ENCODE data around the gene UVRAG.

Gene UVRAG

DNA sequence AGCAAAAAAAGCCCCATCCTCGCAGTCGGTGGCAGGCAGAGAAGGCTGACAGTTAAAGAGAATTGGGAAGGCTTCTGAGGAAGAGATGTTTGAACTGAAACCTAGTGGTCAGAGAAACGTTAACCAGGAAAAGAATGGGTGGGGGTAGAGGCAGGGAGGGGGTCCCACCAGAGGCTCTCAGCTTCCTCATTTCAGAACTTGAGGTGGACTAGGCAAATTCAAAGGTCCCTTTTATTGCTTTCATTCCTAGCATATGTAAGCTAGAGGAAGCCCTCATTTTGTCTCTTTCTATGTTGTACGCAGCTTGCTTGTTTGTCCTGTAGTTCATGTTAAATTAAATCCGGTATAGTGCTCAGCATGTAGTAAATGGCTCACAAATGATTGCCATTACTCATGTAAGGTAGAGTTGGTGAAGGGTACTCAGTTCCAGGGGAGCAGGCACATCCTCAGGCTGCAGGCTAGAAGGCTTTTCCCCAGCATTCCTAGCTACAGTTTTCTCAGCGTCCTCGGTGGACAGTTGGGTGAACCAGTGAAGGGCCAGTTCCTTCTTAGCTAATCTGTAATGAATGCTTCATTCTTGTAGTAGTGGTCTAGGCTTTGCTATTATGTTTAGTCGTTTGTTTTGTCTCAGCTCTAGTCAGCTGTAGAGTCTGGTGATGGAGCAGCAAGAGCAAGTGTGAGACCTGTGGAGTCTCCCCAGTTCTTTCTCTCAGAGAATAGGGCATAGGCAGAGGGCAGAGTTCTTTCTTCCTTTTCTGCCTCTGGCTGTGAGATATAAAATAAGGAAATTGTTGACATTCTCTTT, 58.6 kb downstream of the UVRAG start:
- in situ Hi-C loops (cut with MboI; ENCODE audit: low sequenced_read_pairs) = no loop called here

DNA sequence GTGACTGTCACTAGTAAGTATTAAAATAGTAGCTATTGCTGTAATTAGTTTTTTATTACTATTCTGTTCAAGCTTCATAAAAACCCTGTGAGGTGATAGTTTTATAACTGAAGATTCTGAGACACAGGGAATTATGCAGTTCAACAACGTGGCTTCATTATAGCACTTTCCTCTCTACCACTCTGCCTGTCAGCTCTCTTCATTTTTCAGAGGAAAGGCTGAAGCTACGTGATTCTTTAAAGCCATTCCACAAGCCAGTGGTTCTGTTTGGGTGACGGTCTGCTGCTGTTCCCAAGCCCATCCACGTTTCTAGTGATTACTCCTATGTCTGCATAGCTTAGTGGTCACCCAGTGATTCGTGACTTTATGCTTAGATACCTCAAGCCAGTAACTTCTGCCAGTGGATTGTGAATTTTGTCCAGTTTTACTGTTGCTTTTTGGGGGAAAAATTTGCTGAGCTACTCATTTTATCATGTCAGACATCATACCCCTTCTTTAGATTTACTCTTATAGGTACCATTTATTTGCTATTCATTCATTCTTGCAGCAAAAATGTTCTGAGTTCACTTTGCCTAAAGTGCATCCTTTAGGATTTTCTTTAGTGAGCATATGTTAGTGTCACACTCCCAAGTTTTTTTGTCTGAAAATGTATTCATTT, 59.8 kb downstream of the UVRAG start:
- in situ Hi-C loops (cut with MboI; ENCODE audit: low sequenced_read_pairs) = loop anchor here (25.0 kb wide), 1 partner anchor 437 kb away; no protein-coding TSS in a partner anchor

DNA sequence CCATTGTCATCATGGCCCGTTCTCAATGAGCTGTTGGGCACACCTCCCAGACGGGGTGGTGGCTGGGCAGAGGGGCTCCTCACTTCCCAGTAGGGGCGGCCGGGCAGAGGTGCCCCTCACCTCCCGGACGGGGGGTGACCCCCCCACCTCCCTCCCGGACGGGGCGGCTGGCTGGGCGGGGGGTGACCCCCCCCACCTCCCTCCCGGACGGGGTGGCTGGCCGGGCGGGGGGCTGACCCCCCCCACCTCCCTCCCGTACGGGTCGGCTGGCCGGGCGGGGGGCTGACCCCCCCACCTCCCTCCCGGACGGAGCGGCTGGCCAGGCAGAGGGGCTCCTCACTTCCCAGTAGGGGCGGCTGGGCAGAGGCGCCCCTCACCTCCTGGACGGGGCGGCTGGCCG, 62.3 kb downstream of the UVRAG start:
- in situ Hi-C loops (cut with MboI; ENCODE audit: low sequenced_read_pairs) = loop anchor here (25.0 kb wide), 1 partner anchor 435 kb away; no protein-coding TSS in a partner anchor

DNA sequence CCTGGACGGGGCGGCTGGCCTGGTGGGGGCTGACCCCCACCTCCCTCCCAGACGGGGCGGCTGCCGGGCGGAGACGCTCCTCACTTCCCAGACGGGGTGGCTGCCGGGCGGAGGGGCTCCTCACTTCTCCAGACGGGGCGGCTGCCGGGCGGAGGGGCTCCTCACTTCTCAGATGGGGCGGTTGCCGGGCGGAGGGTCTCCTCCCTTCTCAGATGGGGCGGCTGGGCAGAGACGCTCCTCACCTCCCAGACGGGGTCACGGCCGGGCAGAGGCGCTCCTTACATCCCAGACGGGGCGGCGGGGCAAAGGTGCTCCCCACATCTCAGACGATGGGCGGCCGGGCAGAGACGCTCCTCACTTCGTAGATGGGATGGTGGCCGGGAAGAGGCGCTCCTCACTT, 62.9 kb downstream of the UVRAG start:
- in situ Hi-C loops (cut with MboI; ENCODE audit: low sequenced_read_pairs) = loop anchor here (25.0 kb wide), 1 partner anchor 434 kb away; no protein-coding TSS in a partner anchor

DNA sequence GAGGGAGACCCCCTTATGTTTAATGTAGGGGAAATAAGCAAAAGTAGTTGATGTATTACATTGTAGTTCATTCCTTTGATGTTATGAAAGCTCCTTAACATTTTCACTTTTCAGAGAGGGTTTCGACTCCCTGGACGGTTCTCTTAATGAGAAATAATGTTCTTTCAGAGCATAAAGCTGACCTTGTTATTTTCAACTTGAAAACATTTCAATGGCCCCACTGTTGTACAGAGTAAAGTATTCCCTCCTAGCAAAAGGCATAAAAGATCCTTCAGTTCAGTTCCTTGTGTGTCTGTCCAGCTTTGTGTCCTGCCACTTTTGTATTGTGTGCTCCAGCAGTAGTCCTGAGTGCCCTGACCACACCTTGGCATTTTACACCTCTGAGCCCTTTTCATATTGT, 63.9 kb downstream of the UVRAG start:
- in situ Hi-C loops (cut with MboI; ENCODE audit: low sequenced_read_pairs) = loop anchor here (25.0 kb wide), 1 partner anchor 433 kb away; no protein-coding TSS in a partner anchor

DNA sequence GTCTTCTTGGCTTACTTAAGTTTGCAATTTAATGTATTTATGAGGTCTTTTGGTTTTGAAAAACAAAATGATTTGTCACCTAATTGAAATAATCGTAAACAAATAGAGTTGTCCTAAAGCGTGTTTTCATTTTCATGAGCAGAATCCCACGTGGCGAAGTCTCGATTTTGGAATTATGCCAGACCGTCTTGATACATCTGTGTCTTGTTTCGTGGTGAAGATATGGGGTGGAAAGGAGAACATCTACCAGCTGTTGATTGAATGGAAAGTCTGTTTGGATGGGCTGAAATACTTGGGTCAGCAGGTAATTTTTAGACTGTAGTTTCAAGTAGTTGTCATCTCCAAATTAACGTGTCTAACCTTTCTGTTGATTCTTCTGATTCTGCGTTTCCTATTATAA, 64.7 kb downstream of the UVRAG start:
- in situ Hi-C loops (cut with MboI; ENCODE audit: low sequenced_read_pairs) = loop anchor here (25.0 kb wide), 1 partner anchor 433 kb away; no protein-coding TSS in a partner anchor

DNA sequence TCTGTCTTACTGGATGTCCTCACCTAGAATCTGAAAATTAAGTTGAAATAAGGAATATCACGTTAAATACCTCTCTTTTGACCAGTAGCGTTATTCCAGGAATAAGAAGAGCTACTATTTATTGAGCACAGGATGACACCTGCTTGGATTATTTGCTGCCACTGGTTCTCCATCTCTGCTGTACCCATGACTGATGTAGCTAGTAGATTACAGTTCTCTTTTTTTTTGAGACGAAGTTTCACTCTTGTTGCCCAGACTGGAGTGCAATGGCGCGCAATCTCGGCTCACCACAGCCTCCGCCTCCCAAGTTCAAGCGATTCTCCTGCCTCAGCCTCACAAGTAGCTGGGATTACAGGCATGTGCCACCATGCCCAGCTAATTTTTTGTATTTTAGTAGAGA, 65.3 kb downstream of the UVRAG start:
- in situ Hi-C loops (cut with MboI; ENCODE audit: low sequenced_read_pairs) = loop anchor here (25.0 kb wide), 1 partner anchor 432 kb away; no protein-coding TSS in a partner anchor

DNA sequence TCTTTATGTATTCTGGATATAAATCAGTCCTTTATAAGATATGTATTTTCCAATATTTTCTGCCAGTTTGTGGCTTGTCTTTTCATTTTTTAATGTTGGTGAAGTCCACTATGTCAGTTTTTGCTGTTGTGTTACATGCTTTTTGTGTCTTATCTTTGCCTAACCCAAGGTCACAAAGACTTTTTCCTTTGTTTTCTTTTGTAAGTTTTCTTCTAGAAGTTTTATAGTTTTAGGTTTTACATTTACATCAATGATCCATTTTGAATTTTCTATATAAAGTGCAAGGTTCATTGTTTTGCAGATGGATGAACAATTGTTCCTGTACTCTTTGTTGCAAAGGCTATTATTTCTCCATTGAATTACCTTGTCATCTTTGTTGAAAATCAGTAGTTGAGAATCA, 69.3 kb downstream of the UVRAG start:
- in situ Hi-C loops (cut with MboI; ENCODE audit: low sequenced_read_pairs) = loop anchor here (25.0 kb wide), 1 partner anchor 428 kb away; no protein-coding TSS in a partner anchor

DNA sequence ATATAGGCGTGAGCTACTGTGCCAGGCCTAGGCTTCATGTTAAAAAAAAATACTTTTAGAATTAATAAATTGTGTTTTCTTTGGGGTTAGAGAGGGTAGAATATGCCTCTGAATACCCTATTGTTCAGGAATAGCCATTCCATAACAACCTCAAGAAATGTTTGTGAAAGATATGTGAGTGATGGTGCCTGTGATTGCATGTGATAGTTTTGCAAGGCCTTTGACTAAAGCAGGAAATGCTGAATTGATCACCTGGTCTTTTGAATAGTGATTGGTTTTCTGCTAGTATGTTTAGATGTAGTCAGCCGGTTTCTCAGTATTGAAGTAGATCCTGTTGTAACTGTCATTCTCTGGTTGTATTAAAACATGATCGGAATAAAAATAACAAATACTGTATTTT, 73.4 kb downstream of the UVRAG start:
- in situ Hi-C loops (cut with MboI; ENCODE audit: low sequenced_read_pairs) = loop anchor here (25.0 kb wide), 1 partner anchor 424 kb away; no protein-coding TSS in a partner anchor

DNA sequence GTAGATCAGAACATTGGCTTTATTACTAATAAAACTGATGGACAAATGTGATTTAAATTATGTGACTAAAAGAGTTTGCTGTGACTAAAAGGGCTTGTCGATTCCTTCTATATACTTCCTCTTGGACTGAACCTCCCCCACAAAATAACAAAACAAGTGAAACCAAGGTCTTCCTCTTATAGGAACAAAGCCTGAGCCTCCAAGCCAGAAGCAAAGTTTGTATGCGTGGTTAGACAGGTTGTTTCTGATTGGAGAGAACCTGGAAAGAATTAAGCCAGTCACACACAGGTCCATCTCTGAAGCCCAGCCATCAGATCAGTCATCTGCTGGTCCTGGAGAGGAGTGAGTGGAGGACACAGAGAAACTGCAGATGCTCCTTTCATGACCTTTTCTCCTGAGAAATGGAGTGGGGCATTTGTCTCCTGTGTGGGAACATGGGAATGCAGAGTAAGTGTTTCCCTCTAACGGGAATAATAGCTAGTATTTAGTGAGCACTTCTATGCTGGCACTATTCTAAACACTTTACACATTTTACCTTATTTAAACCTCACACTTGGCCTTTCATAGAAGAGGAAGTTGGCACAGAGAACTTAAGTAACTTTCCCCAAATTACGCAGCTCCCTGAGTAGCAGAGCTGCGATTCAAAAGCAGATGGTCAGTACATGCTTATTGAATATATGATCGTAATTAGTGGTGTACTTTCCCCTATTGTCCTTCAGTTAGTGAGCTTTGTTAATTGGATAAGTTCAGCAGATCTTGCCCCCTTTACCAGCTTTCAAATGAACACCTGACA, 77.1 kb downstream of the UVRAG start:
- in situ Hi-C loops (cut with MboI; ENCODE audit: low sequenced_read_pairs) = loop anchor here (10.0 to 25.0 kb wide), 2 partner anchors 263 to 420 kb away; no protein-coding TSS in a partner anchor

DNA sequence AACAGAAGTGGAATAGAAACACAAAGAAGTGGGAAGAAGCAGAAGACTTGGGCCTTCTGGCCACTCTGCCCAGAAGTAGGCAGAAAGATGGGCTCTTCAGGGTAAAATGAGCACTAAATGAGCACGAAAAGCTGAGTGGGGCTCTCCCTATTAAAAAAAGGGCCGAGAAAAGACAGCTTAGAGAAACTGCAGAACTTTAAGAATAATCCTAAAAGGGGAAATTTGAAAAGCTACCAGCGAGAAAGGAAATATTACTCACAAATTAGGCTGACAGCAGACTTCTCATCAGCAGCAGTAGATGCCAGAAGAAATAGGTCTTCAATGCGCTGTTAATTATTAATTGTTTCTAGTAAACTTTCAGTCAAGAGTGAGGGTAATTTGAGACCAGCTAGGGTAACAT, 78.2 kb downstream of the UVRAG start:
- in situ Hi-C loops (cut with MboI; ENCODE audit: low sequenced_read_pairs) = loop anchor here (10.0 to 25.0 kb wide), 2 partner anchors 262 to 419 kb away; no protein-coding TSS in a partner anchor

DNA sequence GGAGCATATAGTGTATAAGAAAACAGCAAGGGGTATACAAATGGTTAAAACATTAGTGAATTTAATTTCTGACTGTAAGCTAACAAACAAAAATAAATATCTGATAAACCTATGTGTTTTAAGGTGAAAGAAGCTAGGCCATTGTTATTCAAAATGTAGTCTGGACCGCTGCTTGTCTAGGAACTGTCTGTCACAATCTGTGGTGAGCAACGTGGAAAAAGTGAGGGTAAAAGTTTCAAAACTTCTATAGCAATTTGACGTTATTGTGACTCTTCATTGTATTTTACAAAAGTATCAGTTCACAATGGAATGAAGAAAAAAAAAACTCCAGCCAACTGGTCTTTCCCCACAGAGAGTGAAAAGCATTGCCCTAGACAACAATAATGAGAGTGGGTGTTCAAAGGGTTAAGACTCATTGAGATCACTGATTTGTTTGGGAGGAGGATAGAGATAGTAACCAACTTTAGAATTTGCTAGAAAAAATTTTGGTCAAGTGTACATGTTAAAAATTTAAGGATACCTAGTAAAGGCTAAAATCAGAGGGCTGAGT, 79.1 kb downstream of the UVRAG start:
- in situ Hi-C loops (cut with MboI; ENCODE audit: low sequenced_read_pairs) = loop anchor here (10.0 to 25.0 kb wide), 2 partner anchors 261 to 418 kb away; no protein-coding TSS in a partner anchor

DNA sequence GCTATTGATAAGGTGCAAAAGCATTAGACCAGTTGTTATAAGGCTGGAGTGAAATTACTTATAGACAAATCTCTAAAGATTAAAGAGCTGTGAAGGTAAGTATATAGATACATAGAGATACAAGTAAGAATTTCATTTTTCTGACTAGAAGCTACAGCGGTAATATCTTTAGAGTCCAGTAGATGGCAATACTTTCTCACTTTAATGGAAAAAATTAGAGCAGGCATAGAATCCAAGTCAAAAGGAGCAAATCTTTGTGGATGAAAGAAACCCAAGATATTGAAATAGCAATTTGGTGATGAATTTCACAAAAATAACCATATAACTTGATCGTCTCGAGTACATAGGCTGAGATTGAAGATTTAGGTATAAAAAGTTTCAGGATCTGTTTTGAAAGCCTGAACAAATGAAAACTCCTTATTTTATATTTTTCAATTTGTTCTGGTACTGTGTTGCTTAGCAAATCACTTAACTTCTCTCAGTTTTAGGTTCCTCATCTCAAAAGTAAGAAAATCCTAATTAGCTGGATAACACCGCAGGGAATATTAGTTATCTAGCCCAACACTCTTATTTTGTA, 81.9 kb downstream of the UVRAG start:
- in situ Hi-C loops (cut with MboI; ENCODE audit: low sequenced_read_pairs) = loop anchor here (10.0 to 25.0 kb wide), 2 partner anchors 258 to 415 kb away; no protein-coding TSS in a partner anchor

DNA sequence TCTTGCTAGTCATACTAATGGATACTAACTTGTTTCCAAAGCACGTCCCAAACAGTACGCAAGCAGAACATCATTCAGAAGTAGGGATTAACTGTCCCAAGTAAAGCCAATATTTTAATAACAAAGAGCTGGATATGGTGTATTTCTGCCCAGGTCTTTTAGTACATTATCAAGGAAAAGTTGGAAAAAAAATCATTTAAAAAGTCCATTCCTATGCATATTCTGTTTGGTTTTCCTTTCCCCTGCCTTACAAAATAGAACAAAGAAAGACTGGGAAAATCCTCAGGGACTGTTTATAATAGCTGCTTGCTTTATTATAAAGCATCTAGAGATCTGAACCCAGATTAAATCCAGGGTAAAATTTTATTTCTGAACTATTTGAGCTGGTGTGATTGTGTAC, 83.9 kb downstream of the UVRAG start:
- in situ Hi-C loops (cut with MboI; ENCODE audit: low sequenced_read_pairs) = loop anchor here (10.0 to 25.0 kb wide), 2 partner anchors 256 to 413 kb away; no protein-coding TSS in a partner anchor

DNA sequence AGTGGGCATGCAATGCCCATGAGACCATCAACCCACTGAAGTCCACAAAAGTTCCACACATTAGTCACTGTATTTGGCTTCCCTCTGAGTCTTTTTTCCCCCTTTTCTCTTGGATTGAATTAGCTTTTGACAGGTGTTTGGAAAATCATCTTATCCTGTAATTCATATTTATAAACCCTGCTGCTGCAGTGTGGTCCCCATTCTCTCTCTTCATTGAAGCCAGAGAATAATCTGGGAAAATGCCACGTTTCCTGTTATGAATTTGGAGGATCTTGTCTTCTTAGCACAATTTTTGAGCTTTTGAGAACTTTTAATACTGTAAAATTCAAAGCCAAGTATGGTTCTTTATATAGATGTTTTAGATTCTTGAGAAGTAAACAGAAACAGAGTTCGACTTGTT, 84.8 kb downstream of the UVRAG start:
- in situ Hi-C loops (cut with MboI; ENCODE audit: low sequenced_read_pairs) = loop anchor here (10.0 to 25.0 kb wide), 2 partner anchors 255 to 412 kb away; no protein-coding TSS in a partner anchor

DNA sequence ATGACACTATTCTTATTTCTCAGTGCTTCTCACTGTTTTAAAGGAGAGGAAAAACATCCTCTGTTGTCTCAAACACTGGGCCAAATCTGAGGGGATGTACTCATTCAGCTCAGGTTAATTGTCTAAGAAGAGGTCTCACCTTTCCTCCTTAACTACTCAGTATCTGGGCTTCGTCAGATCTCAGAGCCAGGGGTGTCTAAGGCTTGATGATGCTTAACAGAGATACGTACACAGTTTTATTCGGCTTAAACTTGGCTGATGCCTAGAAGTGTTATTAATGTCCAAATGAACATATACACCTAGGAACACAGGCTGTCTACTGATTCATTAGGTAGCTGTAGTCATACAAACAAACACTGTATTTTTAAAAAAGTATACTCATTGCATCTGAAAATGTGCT, 85.8 kb downstream of the UVRAG start:
- in situ Hi-C loops (cut with MboI; ENCODE audit: low sequenced_read_pairs) = no loop called here

DNA sequence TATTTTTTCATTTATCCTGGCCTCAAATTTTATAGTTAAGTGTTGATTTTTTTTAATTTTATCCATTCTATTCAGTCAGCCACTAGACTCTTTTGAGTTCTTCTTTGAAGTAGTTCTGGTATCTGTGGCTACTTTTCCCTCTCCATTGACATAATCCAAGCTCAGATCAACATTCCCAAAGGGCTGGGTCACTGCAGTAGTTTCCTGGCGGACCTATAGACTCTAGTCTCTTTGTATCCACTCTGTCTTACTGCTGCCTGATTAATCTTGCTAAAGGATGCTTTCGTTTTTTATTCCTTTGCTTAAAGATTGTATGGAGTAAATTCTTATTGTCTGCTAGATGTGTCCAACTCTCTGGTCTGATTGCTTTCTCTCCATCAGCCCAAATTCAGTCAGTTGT, 87.6 kb downstream of the UVRAG start:
- in situ Hi-C loops (cut with MboI; ENCODE audit: low sequenced_read_pairs) = no loop called here

DNA sequence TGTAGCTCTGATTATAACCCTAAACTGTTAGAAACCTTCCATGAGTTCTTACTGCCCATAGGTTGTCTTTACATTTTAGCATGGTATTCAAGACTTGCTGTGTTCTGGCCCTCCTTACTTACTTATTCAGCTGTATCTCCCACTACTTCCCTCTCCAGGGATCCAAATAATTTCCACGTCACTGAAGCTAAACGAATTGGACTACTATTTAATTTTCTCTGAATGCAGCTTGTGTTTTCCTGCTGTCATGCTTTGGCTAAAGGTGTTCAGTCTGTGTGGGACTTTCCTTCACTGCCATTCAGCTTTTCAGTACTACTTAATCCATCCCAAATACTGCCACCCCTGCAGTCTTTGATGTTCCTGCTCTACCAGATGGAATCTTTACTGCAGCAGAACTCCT, 88.3 kb downstream of the UVRAG start:
- in situ Hi-C loops (cut with MboI; ENCODE audit: low sequenced_read_pairs) = no loop called here

DNA sequence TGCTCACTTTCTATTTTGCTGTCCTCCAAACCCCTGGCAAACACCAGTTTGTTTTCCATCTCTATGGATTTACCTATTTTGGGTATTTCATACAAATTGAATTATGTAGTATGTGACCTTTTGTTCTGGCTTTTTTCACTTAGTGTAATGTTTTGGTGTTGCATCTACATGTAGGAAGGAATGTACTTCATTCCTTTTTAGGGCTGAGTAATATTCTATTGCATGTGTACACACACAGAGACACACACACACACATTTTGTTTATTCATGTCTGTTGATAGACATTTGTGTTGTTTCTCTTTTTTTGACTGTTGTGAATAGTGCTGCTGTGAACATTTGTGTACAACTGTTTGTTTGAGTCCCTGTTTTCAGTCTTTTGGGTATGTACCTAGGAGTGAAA, 90.4 kb downstream of the UVRAG start:
- in situ Hi-C loops (cut with MboI; ENCODE audit: low sequenced_read_pairs) = no loop called here

All from HL-60/S4 (cell line).